Prostate gland (tissue), 2 donors: ENCODE results near the gene CMSS1.

Experiments
- POLR2A ChIP-seq: fragments of 450-650 bp; IDR thresholded peaks from one replicate; pipeline ENCODE4 v1.6.1; 2016; ENCODE audit warnings: antibody characterized with exemption, mild to moderate bottlenecking
- POLR2AphosphoS5 ChIP-seq: sonication (generic); formaldehyde crosslinking; IDR thresholded peaks from one replicate; pipeline ENCODE4 v1.6.1; 2017; ENCODE audit warnings: antibody characterized with exemption
- TF ChIP-seq, protein P1 (sequence below), 4 experiments: fragments of 200-600 bp in 2 of 4; fragments of 450-650 bp in 2 of 4; sonication (generic) in 2 of 4; IDR thresholded peaks; 1 replicate in 3 of 4; 2 replicates in 1 of 4; pipeline ENCODE4 v1.5.1; 2016 to 2019; ENCODE audit warnings: antibody characterized with exemption in 4 of 4, mild to moderate bottlenecking in 2 of 4, moderate library complexity in 2 of 4

GRCh38 chr3:99984668-99985067, 167.0 kb downstream of the CMSS1 start:
- no peak for TF ChIP-seq POLR2A
- TF ChIP-seq, protein P1, sequence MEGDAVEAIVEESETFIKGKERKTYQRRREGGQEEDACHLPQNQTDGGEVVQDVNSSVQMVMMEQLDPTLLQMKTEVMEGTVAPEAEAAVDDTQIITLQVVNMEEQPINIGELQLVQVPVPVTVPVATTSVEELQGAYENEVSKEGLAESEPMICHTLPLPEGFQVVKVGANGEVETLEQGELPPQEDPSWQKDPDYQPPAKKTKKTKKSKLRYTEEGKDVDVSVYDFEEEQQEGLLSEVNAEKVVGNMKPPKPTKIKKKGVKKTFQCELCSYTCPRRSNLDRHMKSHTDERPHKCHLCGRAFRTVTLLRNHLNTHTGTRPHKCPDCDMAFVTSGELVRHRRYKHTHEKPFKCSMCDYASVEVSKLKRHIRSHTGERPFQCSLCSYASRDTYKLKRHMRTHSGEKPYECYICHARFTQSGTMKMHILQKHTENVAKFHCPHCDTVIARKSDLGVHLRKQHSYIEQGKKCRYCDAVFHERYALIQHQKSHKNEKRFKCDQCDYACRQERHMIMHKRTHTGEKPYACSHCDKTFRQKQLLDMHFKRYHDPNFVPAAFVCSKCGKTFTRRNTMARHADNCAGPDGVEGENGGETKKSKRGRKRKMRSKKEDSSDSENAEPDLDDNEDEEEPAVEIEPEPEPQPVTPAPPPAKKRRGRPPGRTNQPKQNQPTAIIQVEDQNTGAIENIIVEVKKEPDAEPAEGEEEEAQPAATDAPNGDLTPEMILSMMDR (IDR thresholded peaks at IDR 0.05): no peak
- no peak for TF ChIP-seq POLR2AphosphoS5
